Heart left ventricle (tissue), 13 donors: ENCODE results near the gene TPRA1.

Source experiments
- POLR2A ChIP-seq, 2 donors: fragments of 450-650 bp; IDR thresholded peaks; one replicate each; pipeline ENCODE4 v1.6.1; 2017; ENCODE audit warnings: antibody characterized with exemption in 2 of 2, mild to moderate bottlenecking in 2 of 2, moderate library complexity in 2 of 2
- TF ChIP-seq, protein P1 (sequence below), 12 donors: fragments of 200-600 bp; sonication (generic) in 4 of 12; IDR thresholded peaks; one replicate each; pipeline versions ENCODE4 v1.5.0 to v1.8.0; 2018 to 2022; ENCODE audit warnings: antibody characterized with exemption in 12 of 12, mild to moderate bottlenecking in 5 of 12
- donor health status: ischemic (EF 13 %, LVEDD 7.1; RV severe dilation, severe dysfunction).
- donor health status: DM: no; HTN: yes; CAD: no.
- donor health status: DM: no; HTN: no; CAD: no.
- donor health status: ischemic (EF 25% LVEDD 6.9; RV normal size, moderate dysfunction).
- donor health status: ischemic (EF 25% LVEDD 5.7; RV mildly dilated, moderate dysfunction).
- donor health status: ischemic (EF 35%, LVEDD 5.7; RV mildly dilated, moderate dysfunction).
- donor health status: nonischemic (EF 11% LVEDD 7.7; RV severe dilation, severe dysfunction).
- donor health status: DM: yes; HTN: yes; CAD: no.
- donor health status: PGD.
- donor health status: ischemic (EF 29% LVEDD 5.4; RV normal size, mild dysfunction).
- donor health status: nonischemic (EF 23%, LVEDD 6.1; RV moderate dilation, normal function).

DNA sequence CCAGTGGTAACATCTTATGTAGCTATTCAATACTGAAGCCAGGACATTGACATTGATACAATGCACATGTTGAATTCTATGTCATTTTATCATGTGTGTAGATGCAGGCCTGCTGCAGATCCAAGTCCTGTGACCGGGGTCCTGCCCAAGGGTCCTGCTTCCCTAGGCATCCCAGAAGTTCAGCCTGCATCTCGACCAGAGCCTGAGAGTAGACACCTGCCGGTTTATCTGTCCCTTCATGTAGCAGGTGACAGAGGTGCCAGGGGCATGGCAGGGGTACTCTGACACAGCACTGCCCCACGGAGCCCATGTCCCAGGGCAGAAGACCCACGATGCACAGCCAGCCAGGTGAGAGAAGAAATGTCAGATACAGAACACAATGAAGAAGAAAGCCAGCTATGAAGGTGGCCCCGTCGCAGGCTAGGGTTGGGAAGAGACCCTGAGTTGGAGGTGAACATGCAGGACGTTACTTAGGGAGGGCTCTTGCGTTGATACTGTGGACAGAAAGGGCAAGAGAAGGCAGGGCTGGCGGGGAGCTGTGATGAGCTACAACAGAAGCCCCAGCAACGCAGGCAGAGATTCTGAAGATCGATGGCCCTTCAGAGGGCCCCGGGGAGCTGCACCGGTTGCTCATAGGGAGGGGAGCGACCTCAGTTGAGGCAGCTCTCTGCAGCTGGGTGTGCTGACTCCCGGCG lies 51.0 kb downstream of the TPRA1 start:
- TF ChIP-seq, protein P1, sequence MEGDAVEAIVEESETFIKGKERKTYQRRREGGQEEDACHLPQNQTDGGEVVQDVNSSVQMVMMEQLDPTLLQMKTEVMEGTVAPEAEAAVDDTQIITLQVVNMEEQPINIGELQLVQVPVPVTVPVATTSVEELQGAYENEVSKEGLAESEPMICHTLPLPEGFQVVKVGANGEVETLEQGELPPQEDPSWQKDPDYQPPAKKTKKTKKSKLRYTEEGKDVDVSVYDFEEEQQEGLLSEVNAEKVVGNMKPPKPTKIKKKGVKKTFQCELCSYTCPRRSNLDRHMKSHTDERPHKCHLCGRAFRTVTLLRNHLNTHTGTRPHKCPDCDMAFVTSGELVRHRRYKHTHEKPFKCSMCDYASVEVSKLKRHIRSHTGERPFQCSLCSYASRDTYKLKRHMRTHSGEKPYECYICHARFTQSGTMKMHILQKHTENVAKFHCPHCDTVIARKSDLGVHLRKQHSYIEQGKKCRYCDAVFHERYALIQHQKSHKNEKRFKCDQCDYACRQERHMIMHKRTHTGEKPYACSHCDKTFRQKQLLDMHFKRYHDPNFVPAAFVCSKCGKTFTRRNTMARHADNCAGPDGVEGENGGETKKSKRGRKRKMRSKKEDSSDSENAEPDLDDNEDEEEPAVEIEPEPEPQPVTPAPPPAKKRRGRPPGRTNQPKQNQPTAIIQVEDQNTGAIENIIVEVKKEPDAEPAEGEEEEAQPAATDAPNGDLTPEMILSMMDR (IDR thresholded peaks at IDR 0.05), result no peak
- TF ChIP-seq POLR2A (IDR thresholded peaks at IDR 0.05), result no peak
